GM19043 (cell line): ENCODE data around the gene BICD1.
"Not testable (repeated sequence)": the region's sequence is repeated elsewhere in the genome, so short reads cannot be mapped to it uniquely, and the experiment has no call there.

Experiments
- ATAC-seq: cut with Tn5 transposase; IDR thresholded peaks from one replicate; pipeline ENCODE4 v1.9.1; 2021; ENCODE audit warnings: low read depth; ENCODE audit not compliant: unreplicated experiment

BICD1 gene

GRCh38 chr12:32181498-32182175 is 75.0 kb downstream of the BICD1 start:
- ATAC-seq, result no peak

- ATAC-seq, result no peak
Measured at GRCh38 chr12:32183650-32184049, 77.0 kb downstream of the BICD1 start.

- not testable (repeated sequence) for ATAC-seq
Measured at GRCh38 chr12:32187127-32187526, 80.5 kb downstream of the BICD1 start.

- ATAC-seq, result no peak
Measured at GRCh38 chr12:32191445-32191844, 84.8 kb downstream of the BICD1 start.

GRCh38 chr12:32196250-32197198 is 89.9 kb downstream of the BICD1 start:
- no peak for ATAC-seq

GRCh38 chr12:32197421-32197820 is 90.8 kb downstream of the BICD1 start:
- no peak for ATAC-seq

- ATAC-seq, result no peak
Measured at GRCh38 chr12:32198555-32198954, 91.9 kb downstream of the BICD1 start.

GRCh38 chr12:32201096-32201495 is 94.4 kb downstream of the BICD1 start:
- no peak for ATAC-seq

GRCh38 chr12:32201976-32202375 is 95.3 kb downstream of the BICD1 start:
- no peak for ATAC-seq

GRCh38 chr12:32205731-32206130 is 99.1 kb downstream of the BICD1 start:
- no peak for ATAC-seq

- no peak for ATAC-seq
Measured at GRCh38 chr12:32208355-32208754, 101.7 kb downstream of the BICD1 start.

- ATAC-seq, result no peak
Measured at GRCh38 chr12:32211066-32211899, 104.6 kb downstream of the BICD1 start.

GRCh38 chr12:32211900-32212156 is 105.2 kb downstream of the BICD1 start:
- no peak for ATAC-seq

- no peak for ATAC-seq
Measured at GRCh38 chr12:32214723-32215122, 108.1 kb downstream of the BICD1 start.

- ATAC-seq, result no peak
Measured at GRCh38 chr12:32217354-32218310, 111.0 kb downstream of the BICD1 start.

- no peak for ATAC-seq
Measured at GRCh38 chr12:32223941-32224340, 117.3 kb downstream of the BICD1 start.

GRCh38 chr12:32226768-32227167 is 120.1 kb downstream of the BICD1 start:
- no peak for ATAC-seq

GRCh38 chr12:32229971-32230612 is 123.4 kb downstream of the BICD1 start:
- ATAC-seq, result no peak

- ATAC-seq, result peak; percentile 55
Measured at GRCh38 chr12:32230613-32230993, 124.0 kb downstream of the BICD1 start.

GRCh38 chr12:32231361-32231760 is 124.7 kb downstream of the BICD1 start:
- ATAC-seq, result not testable (repeated sequence)
